Neuronal stem cell (in vitro differentiated cells): Measurements from ENCODE around the gene PITPNM3.

Source experiments
- DNase-seq: peaks from one replicate; pipeline ENCODE4 v3.0.0-alpha.2; 2013; ENCODE audit warnings: low spot score
- H2AFZ ChIP-seq: one replicate; pipeline ENCODE4 v1.6.1; 2013; ENCODE audit warnings: mild to moderate bottlenecking, low read length, inconsistent platforms
- H2AK5ac ChIP-seq: 2 replicates; pipeline ENCODE4 v1.6.1; 2013; ENCODE audit warnings: low read depth, mild to moderate bottlenecking, inconsistent platforms, low read length, moderate library complexity, mixed read lengths
- H2BK120ac ChIP-seq: 2 replicates; pipeline ENCODE4 v1.6.1; 2013; ENCODE audit warnings: low read depth, mild to moderate bottlenecking, inconsistent platforms, low read length, moderate library complexity, mixed read lengths
- H2BK12ac ChIP-seq: one replicate; pipeline ENCODE4 v1.6.1; 2013; ENCODE audit warnings: low read length, inconsistent platforms
- H2BK15ac ChIP-seq: 2 replicates; pipeline ENCODE4 v1.6.1; 2013; ENCODE audit warnings: mild to moderate bottlenecking, low read length, inconsistent platforms, mixed read lengths
- H2BK5ac ChIP-seq: one replicate; pipeline ENCODE4 v1.6.1; 2013; ENCODE audit warnings: inconsistent platforms, mild to moderate bottlenecking, low read length, moderate library complexity
- H3K14ac ChIP-seq: one replicate; pipeline ENCODE4 v1.6.1; 2013; ENCODE audit warnings: low read length, inconsistent platforms
- H3K18ac ChIP-seq: 2 replicates; pipeline ENCODE4 v1.6.1; 2013; ENCODE audit warnings: low read length, inconsistent platforms
- H3K23ac ChIP-seq: 2 replicates; pipeline ENCODE4 v1.6.1; 2013; ENCODE audit warnings: low read depth, mild to moderate bottlenecking, mixed read lengths, low read length, inconsistent platforms; ENCODE audit not compliant: poor library complexity
- H3K27ac ChIP-seq: replicated peaks from 3 replicates; pipeline ENCODE4 v1.5.1; 2013; ENCODE audit warnings: low read length, inconsistent platforms
- H3K27me3 ChIP-seq, 3 experiments: 2 replicates each; pipeline ENCODE4 v1.6.1; 2013; ENCODE audit warnings: low read length in 3 of 3, mild to moderate bottlenecking in 2 of 3, inconsistent platforms in 1 of 3, low read depth in 1 of 3, mixed read lengths in 1 of 3, moderate library complexity in 1 of 3; ENCODE audit not compliant: control insufficient read depth in 3 of 3, insufficient read depth in 3 of 3
- H3K36me3 ChIP-seq, 2 donors: replicated peaks in 1 of 2; 2 replicates each; pipeline ENCODE4 v1.6.1; 2013; ENCODE audit warnings: low read length in 2 of 2; ENCODE audit not compliant: control insufficient read depth in 2 of 2, insufficient read depth in 2 of 2
- H3K4ac ChIP-seq: 2 replicates; pipeline ENCODE4 v1.6.1; 2013; ENCODE audit warnings: inconsistent platforms, mild to moderate bottlenecking, low read length, moderate library complexity
- H3K4me1 ChIP-seq, 2 donors: 1 replicate in 1 of 2; 2 replicates in 1 of 2; pipeline ENCODE4 v1.6.1; 2013; ENCODE audit warnings: low read length in 2 of 2, low read depth in 1 of 2; ENCODE audit not compliant: control insufficient read depth in 2 of 2, insufficient read depth in 1 of 2
- H3K4me2 ChIP-seq: one replicate; pipeline ENCODE4 v1.6.1; 2013; ENCODE audit warnings: mild to moderate bottlenecking, low read length, inconsistent platforms; ENCODE audit not compliant: insufficient read depth, poor library complexity, severe bottlenecking
- H3K4me3 ChIP-seq, 2 donors: 2 replicates each; pipeline ENCODE4 v1.5.1; 2013; ENCODE audit warnings: low read length in 2 of 2, mild to moderate bottlenecking in 2 of 2, inconsistent platforms in 1 of 2, moderate library complexity in 1 of 2
- H3K79me1 ChIP-seq: one replicate; pipeline ENCODE4 v1.6.1; 2013; ENCODE audit warnings: low read depth, mild to moderate bottlenecking, inconsistent platforms, low read length, moderate library complexity
- H3K9ac ChIP-seq: one replicate; pipeline ENCODE4 v1.6.1; 2013; ENCODE audit warnings: mild to moderate bottlenecking, low read depth, low read length, inconsistent platforms; ENCODE audit not compliant: poor library complexity
- H3K9me3 ChIP-seq, 2 donors: replicated peaks in 1 of 2; 2 replicates each; pipeline versions ENCODE3 to v1.6.1; 2013; ENCODE audit warnings: low read length in 2 of 2, mild to moderate bottlenecking in 2 of 2, inconsistent platforms in 1 of 2, low read depth in 1 of 2, mixed read lengths in 1 of 2, moderate library complexity in 1 of 2; ENCODE audit not compliant: control insufficient read depth in 2 of 2, insufficient read depth in 1 of 2
- H4K8ac ChIP-seq: one replicate; pipeline ENCODE4 v1.6.1; 2013; ENCODE audit warnings: low read depth, mild to moderate bottlenecking, inconsistent platforms, low read length, moderate library complexity
- H4K91ac ChIP-seq: one replicate; pipeline ENCODE4 v1.6.1; 2013; ENCODE audit warnings: low read length, low read depth, mild to moderate bottlenecking, inconsistent platforms; ENCODE audit not compliant: poor library complexity
- WGBS, 2 donors: extraction: QIAGEN DNeasy Blood & Tissue Kit; methylation state at CpG; one replicate each; pipeline ENCODE4 v1.1.7; 2013; ENCODE audit warnings: missing lambda C conversion rate in 2 of 2, mixed read lengths in 1 of 2; ENCODE audit not compliant: insufficient read length in 2 of 2, insufficient replicate concordance in 1 of 2; ENCODE audit errors: extremely low coverage in 2 of 2; 5-methylcytosine and 5-hydroxymethylcytosine counted together

The PITPNM3 gene

DNA sequence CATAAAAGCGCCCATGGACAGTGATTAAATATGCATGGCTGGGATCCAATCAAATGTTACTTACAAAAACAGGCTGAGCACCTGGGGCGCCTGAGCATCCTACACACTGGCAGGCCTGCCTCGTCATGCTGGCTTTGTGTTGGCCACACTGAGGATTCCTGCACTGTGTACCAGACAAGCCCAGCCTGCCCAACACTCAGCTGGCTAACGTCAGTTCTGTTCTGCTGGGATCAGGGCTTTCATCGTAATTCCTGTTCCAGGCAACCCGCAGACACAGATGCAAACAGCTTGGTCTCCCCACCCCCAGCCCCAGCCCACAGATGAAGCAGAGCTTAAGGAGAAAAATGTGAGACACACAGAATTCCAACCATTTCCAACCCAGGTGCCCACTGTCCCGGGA is 81.4 kb downstream of the PITPNM3 start:
- no peak overlapping the region for H3K4ac ChIP-seq
- H3K27ac ChIP-seq, result no peak overlapping the region
- H3K4me1 ChIP-seq, result peaks cover 15 to 46% of the 10 kb centered on the region in 2 donors
- peak overlapping the region; percentile 94 for H2AK5ac ChIP-seq
- no peak overlapping the region for H3K14ac ChIP-seq
- peak overlapping the region; percentile 66 for H3K18ac ChIP-seq
- no peak overlapping the region for H3K4me3 ChIP-seq
- H2BK15ac ChIP-seq, result peak overlapping the region; percentile 95
- peaks cover 0 to 3% (median 0%) of the 10 kb centered on the region in 3 experiments for H3K27me3 ChIP-seq
- WGBS, 2 donors, result no CpG with 5 or more reads among the region's 7 CpGs
- H3K23ac ChIP-seq, result no peak overlapping the region
- no peaks in the 10 kb centered on the region for H3K36me3 ChIP-seq
- H4K8ac ChIP-seq, result no peak overlapping the region
- H2BK120ac ChIP-seq, result no peak overlapping the region
- no peaks in the 10 kb centered on the region for H3K9me3 ChIP-seq
- H2AFZ ChIP-seq, result peak overlapping the region; percentile 38
- no peak overlapping the region for H2BK12ac ChIP-seq
- H4K91ac ChIP-seq, result no peak overlapping the region
- H3K79me1 ChIP-seq, result no peaks in the 10 kb centered on the region
- H3K4me2 ChIP-seq, result no peak overlapping the region
- H3K9ac ChIP-seq, result no peak overlapping the region
- no peak for DNase-seq
- no peak overlapping the region for H2BK5ac ChIP-seq

DNA sequence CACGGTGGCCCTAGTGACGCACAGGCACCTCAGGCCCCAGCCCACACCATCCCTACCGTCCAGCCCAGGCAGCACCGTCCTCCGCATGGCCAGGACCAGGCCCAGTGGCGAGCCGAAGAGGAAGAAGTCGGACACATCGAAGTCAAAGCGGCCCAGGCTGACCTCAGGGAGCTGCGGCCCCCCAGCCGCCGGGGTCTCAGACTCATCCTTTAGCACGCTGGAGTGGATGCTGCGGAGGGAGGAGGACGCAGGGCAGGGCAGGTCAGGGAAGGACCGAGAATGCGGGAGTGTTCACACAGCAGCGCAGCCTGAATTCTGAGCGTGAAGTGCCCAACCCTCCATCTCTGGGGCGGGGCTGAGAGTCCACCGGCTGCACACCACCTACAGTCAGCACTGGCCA is 82.0 kb downstream of the PITPNM3 start:
- Histone ChIP-seq H3K23ac (peak overlapping the region; percentile 66), H3K36me3 (no peaks in the 10 kb centered on the region), H4K91ac (peak overlapping the region; percentile 97), H2BK15ac (peak overlapping the region; percentile 95), H2AFZ (no peak overlapping the region), H3K4me1 (peaks cover 11 to 41% of the 10 kb centered on the region in 2 donors), H3K27me3 (peaks cover 0 to 2% (median 0%) of the 10 kb centered on the region in 3 experiments), H4K8ac (peak overlapping the region; percentile 45), H3K79me1 (no peaks in the 10 kb centered on the region), H3K18ac (peak overlapping the region; percentile 66), H3K4me3 (no peak overlapping the region), H3K4ac (no peak overlapping the region), H3K4me2 (no peak overlapping the region), H2BK12ac (peak overlapping the region; percentile 97), H2BK5ac (peak overlapping the region; percentile 79), H3K14ac (peak overlapping the region; percentile 84), H2BK120ac (peak overlapping the region; percentile 93), H3K9me3 (no peaks in the 10 kb centered on the region), H3K27ac (no peak overlapping the region), H2AK5ac (peak overlapping the region; percentile 94), H3K9ac (peak overlapping the region; percentile 73)
- no peak for DNase-seq
- WGBS, 2 donors, result no CpG with 5 or more reads among the region's 22 CpGs

DNA sequence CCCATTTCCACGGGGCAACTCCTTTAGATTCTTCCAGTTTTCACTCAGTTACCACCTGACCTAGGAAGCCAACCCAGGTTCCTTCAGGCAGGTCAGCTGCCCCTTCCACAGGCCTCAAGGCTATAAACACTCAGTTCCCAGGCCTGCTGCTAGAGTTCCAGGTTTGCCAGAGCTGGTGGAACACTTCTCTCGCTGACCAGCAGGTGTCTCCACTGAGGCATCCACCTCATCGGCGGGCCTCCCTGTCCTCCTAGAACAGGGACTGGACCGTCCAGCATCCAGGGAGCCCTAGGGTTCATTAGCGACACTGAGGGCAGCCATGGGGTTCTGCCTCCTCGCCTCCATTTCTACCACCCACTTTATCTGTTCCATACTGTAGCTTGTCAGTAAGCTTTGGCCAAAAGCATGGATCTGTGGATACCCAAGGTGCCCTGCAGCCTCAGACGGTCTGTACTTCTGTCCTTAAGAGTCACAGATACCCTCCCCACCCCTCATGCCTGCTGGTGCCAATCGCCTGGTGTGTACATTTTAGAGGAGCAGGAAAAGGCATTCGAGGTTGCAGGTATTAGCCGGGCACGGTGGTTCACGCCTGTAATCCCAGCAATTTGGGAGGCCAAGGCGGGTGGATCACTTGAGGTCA is 83.1 kb downstream of the PITPNM3 start:
- Histone ChIP-seq H3K4me1 (peaks cover 11 to 36% of the 10 kb centered on the region in 2 donors), H2BK12ac (no peak overlapping the region), H3K79me1 (no peaks in the 10 kb centered on the region), H2BK5ac (peak overlapping the region; percentile 68), H2BK15ac (peak overlapping the region; percentile 100), H3K9ac (no peak overlapping the region), H2AFZ (peak overlapping the region; percentile 85), H3K4me2 (no peak overlapping the region), H3K23ac (peak overlapping the region; percentile 6), H3K4ac (no peak overlapping the region), H3K27ac (peak overlapping the region; percentile 66), H2BK120ac (peak overlapping the region; percentile 58), H3K27me3 (no peaks in the 10 kb centered on the region), H4K91ac (no peak overlapping the region), H3K9me3 (no peaks in the 10 kb centered on the region), H3K18ac (peak overlapping the region; percentile 90), H3K14ac (no peak overlapping the region), H3K36me3 (no peaks in the 10 kb centered on the region), H2AK5ac (peak overlapping the region; percentile 99), H4K8ac (no peak overlapping the region), H3K4me3 (no peak overlapping the region)
- no CpG with 5 or more reads among the region's 14 CpGs for WGBS, 2 donors
- peak; percentile 75 for DNase-seq

DNA sequence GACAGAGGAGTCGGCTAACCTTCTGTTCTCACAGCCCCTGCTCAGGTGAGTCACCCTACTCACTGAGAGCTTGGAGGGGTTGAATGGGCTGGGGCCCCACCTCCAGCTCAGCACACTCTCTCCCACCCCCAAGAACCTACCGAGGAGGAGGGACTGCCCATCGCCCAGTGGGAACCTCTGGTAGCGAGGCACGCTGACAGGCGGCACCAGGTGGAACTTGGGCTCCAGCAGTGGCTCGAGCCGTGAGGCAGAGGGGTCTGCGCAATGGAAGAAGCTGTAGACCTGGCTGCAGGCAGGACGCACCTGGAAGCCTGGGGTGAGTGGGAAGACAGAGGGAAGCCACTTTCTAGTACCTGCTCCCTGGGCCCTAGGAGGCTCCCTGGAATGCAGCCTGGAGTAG is 83.8 kb downstream of the PITPNM3 start:
- peak overlapping the region; percentile 100 for H2BK15ac ChIP-seq
- no peak overlapping the region for H3K4me2 ChIP-seq
- peak overlapping the region; percentile 56 for H3K4ac ChIP-seq
- H2BK120ac ChIP-seq, result peak overlapping the region; percentile 58
- DNase-seq, result no peak
- H3K4me1 ChIP-seq, result peaks cover 11 to 36% of the 10 kb centered on the region in 2 donors
- H2AFZ ChIP-seq, result peak overlapping the region; percentile 85
- H3K9me3 ChIP-seq, result no peaks in the 10 kb centered on the region
- no peaks in the 10 kb centered on the region for H3K36me3 ChIP-seq
- peak overlapping the region; percentile 61 for H3K14ac ChIP-seq
- WGBS, 2 donors, result no CpG with 5 or more reads among the region's 10 CpGs
- peak overlapping the region; percentile 99 for H2AK5ac ChIP-seq
- H3K27ac ChIP-seq, result peak overlapping the region; percentile 66
- H2BK5ac ChIP-seq, result peak overlapping the region; percentile 68
- no peak overlapping the region for H3K9ac ChIP-seq
- H4K91ac ChIP-seq, result peak overlapping the region; percentile 13
- no peak overlapping the region for H4K8ac ChIP-seq
- no peaks in the 10 kb centered on the region for H3K79me1 ChIP-seq
- no peaks in the 10 kb centered on the region for H3K27me3 ChIP-seq
- H3K23ac ChIP-seq, result no peak overlapping the region
- no peak overlapping the region for H3K4me3 ChIP-seq
- peak overlapping the region; percentile 99 for H2BK12ac ChIP-seq
- peak overlapping the region; percentile 90 for H3K18ac ChIP-seq
